ENCODE data around the gene CDRT4. TPM values are rescaled to one million over a fixed set of nuclear protein-coding genes. Genes with fewer than 3 reads are reported as not detected.

Gene CDRT4
- total RNA-seq, 2 experiments from 2014 or later, result 1.5 to 2.7 TPM

DNA sequence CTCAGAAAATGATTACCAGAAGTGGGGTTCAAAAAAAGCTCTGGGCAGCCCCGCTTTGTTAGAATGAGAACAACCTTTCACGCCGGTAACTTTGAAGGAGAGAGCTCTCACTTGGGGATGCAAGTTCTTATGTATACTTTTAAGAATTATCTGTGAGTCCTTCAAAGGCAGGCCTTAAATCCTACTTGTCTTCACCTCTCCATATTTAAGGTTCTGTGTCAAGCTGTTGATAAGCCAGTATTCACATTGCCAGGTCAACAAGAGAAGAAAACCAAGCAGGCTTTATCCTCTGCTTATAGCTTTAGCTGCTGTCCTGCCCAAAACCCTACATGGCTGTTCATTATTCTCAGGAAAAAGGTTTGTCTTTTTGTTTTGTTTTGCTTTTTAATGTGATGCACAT lies 42.9 kb downstream of the CDRT4 start:
- ChIA-PET POLR2A (no interaction called here), CTCF (no interaction called here)
- no peaks in the 10 kb centered on the region for H3K36me3 Mint-ChIP-seq (ENCODE audit: low read depth)
- no peak for DNase-seq
- H3K9me3 Mint-ChIP-seq, result no peaks in the 10 kb centered on the region
- H3K4me1 Mint-ChIP-seq, result no peaks in the 10 kb centered on the region
- H3K4me3 Mint-ChIP-seq, result no peak overlapping the region
- peaks cover 2% of the 10 kb centered on the region for H3K27me3 Mint-ChIP-seq
- H3K27ac Mint-ChIP-seq, result no peak overlapping the region

DNA sequence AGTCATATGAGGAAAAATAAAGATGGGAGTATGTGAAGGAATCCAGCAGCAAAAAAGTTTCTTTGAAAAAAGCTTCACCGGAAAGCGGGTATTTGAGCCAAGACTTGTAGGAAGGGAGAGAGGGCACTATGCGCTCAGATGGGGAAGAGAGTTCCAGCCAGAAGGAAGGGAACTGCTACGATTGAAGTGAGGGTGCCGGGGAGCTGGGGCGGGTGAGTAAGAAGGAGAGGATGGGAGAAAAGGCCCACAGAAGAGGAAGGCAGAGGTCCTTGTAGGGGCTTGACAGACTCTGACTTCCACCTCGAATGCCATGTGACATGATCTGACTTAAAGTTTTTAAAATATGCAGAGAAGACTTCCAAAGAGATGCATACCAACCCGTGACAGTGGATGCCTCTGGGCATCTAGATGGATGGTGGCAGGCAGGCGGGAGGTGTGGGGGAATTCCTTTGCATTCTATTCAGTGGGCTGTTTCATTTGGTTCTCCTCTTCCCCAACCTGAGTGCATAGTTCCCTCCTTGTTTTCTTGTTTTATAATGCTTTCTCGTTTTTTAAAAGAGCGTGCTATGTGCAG lies 44.9 kb downstream of the CDRT4 start:
- CTCF ChIA-PET, result interaction anchor here (0.7 kb wide), 1 partner anchor 264 kb away, joined by 3 read pairs; no protein-coding TSS in a partner anchor
- H3K4me3 Mint-ChIP-seq, result no peak overlapping the region

DNA sequence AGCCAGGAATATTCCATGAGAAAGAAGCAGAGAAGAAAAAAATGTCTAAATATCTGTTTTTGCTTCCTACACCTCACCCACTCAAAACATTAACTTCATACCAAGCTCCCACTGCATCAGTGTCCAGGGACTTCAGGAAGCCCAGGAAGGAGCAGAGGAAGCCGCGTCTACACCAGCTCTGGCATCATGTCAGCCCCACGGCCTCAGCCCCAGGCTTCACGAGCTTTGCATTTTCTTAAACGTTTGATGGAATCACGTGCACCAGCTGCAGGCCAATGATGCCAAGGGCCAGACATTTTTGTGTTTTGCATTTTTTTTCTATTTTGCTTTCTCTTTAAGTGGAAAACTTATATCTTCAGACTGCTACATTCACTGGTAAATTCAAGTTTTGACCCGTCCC lies 48.6 kb downstream of the CDRT4 start:
- peaks cover 2% of the 10 kb centered on the region for H3K27me3 Mint-ChIP-seq
- H3K4me3 Mint-ChIP-seq, result no peak overlapping the region
- H3K27ac Mint-ChIP-seq, result no peak overlapping the region
- CTCF ChIA-PET, result no interaction called here
- H3K36me3 Mint-ChIP-seq (ENCODE audit: low read depth), result no peaks in the 10 kb centered on the region
- DNase-seq, result no peak
- no peaks in the 10 kb centered on the region for H3K4me1 Mint-ChIP-seq
- no peaks in the 10 kb centered on the region for H3K9me3 Mint-ChIP-seq
- POLR2A ChIA-PET, result no interaction called here

More for the DNA sequence above, 44.9 kb downstream of the CDRT4 start:
- POLR2A ChIA-PET, result no interaction called here
- H3K9me3 Mint-ChIP-seq, result no peaks in the 10 kb centered on the region
- H3K36me3 Mint-ChIP-seq (ENCODE audit: low read depth), result no peaks in the 10 kb centered on the region
- peaks cover 2% of the 10 kb centered on the region for H3K27me3 Mint-ChIP-seq
- DNase-seq, result no peak
- no peaks in the 10 kb centered on the region for H3K4me1 Mint-ChIP-seq
- H3K27ac Mint-ChIP-seq, result no peak overlapping the region

DNA sequence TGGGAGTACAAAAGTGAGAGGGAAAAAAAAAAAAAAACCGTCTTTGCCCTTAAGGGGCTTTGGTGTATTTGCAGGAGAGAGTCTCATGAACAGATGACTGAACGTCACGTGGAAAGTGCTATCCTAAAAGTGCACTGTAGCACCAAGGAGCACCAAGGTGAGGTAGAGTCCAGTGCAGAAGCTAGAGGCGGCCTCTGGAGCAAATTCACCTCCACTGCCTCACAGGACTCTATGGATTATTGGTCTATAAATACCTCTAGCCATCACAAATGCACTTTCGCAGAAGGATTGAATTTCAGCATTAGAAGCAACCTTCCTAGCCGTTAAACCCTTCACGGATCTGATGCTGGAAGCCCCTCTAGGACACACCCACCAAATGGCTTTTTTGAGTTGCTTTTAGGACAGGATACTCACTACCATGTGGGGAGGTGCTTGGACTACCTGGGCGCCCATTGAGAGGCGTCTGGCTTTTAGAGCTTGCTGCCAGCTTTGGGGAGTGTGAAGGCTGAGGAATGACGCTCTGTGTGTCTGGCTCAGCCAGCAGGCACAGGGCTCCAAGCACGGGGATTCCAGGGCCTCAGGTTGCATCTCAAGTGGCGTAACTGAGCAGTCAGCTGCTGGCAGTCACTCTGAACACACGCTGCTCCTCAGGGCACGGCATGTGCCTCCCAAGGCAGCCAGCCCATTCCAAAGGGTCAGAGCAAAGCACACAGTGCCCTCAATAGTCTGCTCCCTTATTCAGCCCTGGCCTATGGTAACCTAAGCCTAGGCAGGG lies 52.7 kb downstream of the CDRT4 start:
- ChIA-PET CTCF (no interaction called here), POLR2A (no interaction called here)
- Mint-ChIP-seq H3K27ac (no peak overlapping the region), H3K9me3 (no peaks in the 10 kb centered on the region), H3K4me1 (peaks cover 4% of the 10 kb centered on the region), H3K36me3 (ENCODE audit: low read depth) (no peaks in the 10 kb centered on the region), H3K4me3 (no peak overlapping the region), H3K27me3 (no peaks in the 10 kb centered on the region)
- no peak for DNase-seq

DNA sequence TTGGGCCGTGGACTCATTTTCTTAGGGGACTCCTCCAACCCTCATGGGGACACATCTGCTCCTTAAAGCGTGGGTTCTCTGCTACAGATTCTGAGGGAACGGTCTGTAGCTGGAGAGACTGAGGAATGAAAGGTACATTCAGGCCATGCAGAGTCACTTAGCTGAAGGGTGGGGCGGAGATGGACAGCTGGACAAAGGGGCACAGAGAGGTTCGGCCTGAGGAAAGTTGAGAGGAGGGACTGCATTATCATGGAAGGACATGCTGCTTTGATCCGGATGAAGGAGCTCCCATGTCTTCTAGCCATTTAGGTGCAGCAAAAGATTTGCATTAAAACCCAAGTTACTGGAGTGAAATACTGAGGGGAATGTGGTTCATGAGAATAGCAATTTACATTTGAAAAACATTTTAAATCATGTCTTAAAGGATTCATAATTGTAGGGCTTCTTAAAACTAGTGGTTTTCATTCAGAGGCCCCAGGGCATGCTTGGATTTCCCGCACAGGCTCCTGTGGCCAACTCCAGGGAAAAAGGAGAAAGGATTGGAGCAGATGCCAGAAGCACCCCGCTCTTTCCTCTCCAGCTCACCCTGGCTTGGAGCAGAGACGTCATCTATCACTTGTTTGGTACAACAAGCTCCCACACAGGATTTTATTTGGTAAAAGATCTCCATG lies 54.2 kb downstream of the CDRT4 start:
- Mint-ChIP-seq H3K4me3 (no peak overlapping the region), H3K27ac (no peak overlapping the region), H3K9me3 (no peaks in the 10 kb centered on the region), H3K36me3 (ENCODE audit: low read depth) (no peaks in the 10 kb centered on the region), H3K4me1 (peaks cover 4% of the 10 kb centered on the region), H3K27me3 (no peaks in the 10 kb centered on the region)
- no peak for DNase-seq
- ChIA-PET POLR2A (no interaction called here), CTCF (no interaction called here)

DNA sequence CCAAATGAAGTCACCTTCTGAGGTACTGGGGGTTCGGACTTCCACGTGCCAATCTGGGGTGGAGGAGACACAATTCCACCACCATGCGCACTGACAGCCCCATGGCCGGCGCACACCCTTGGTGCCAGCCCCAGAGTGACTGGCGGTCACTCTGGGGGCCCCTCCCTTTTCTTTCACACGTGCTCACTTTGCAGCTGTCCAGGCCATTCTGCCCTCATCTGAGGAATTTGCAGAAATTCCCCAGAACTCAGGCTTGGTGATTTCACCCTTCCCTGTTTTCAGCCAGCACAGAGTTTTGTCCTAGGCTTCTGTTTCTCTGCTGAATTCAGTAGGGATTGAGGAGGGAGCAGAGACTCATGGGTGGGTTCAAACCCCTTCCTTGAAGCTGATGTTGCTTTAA lies 54.8 kb downstream of the CDRT4 start:
- DNase-seq, result no peak
- H3K27me3 Mint-ChIP-seq, result no peaks in the 10 kb centered on the region
- H3K36me3 Mint-ChIP-seq (ENCODE audit: low read depth), result no peaks in the 10 kb centered on the region
- ChIA-PET POLR2A (no interaction called here), CTCF (no interaction called here)
- peaks cover 4% of the 10 kb centered on the region for H3K4me1 Mint-ChIP-seq
- no peak overlapping the region for H3K4me3 Mint-ChIP-seq
- H3K9me3 Mint-ChIP-seq, result no peaks in the 10 kb centered on the region
- H3K27ac Mint-ChIP-seq, result no peak overlapping the region

DNA sequence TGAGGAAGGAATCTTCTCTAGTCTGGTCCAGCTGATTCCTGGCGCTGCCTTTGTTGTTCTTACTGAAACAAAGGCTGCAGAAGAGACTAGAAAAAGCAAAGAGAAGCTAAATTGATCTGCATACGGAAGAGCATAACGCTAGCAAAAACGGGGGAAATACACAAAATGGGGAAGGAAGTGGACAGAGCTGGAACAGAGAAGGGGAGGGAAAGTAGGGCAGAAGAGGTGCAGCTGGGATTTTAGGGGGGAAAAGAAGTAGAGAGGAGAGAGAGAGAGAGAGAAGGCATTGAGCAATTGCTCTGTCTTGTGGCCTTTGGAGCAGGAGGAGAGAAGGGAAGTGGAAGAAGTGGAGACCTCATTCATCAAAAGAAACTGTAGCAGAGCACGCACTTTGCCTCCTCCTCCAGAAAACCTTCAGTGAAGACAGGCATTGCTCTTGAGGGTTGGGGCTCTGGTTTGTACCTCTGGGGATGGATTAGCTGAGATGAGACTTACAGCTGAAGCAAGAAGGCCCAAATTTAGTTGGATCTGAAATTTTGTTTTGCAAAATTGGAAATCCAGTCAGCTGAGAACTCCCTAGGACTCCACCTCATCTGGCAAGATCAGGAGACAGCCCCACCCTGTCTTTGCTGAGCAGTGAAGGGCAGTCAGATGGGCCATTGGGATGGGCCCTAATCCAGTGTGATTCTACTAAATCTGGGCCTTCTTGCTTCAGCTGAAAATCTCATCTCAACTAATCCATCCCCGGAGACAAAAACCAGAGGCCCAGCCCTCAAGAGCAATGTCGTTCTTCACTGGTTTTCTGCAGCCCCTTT lies 55.8 kb downstream of the CDRT4 start:
- ChIA-PET CTCF (interaction anchor here (0.7 kb wide), 1 partner anchor 29 kb away, joined by 5 read pairs; no protein-coding TSS in a partner anchor), POLR2A (no interaction called here)
- Mint-ChIP-seq H3K36me3 (ENCODE audit: low read depth) (no peaks in the 10 kb centered on the region), H3K4me1 (peaks cover 4% of the 10 kb centered on the region), H3K27ac (no peak overlapping the region), H3K9me3 (no peaks in the 10 kb centered on the region), H3K4me3 (no peak overlapping the region), H3K27me3 (no peaks in the 10 kb centered on the region)
- no peak for DNase-seq

DNA sequence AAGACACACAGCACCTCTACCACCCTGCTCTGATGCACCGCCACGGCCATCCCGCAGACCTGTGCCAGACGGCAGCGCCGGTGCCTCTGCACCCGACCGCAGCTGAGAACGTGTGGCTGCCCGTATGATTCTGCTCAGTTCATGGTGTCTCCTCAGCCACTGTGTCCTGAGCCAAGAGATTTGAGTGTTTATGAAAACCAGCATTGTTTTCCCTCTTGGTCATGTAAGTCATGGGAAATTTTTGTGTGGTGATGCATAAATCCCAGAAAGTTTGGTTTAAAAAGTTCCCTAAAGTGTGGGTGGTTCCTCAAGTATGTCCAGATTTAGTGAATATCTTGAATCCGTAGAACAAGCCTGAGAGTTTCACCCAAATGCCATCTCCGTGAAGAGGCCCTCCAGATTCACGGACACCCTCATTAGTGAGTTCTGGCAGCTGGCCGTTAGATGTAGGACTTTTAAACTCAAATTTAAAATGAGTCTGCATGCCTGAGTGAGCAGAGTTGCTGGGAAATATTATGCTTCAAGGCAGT lies 57.6 kb downstream of the CDRT4 start:
- DNase-seq, result no peak
- ChIA-PET CTCF (no interaction called here), POLR2A (no interaction called here)
- Mint-ChIP-seq H3K36me3 (ENCODE audit: low read depth) (no peaks in the 10 kb centered on the region), H3K27me3 (no peaks in the 10 kb centered on the region), H3K4me1 (peaks cover 4% of the 10 kb centered on the region), H3K9me3 (no peaks in the 10 kb centered on the region), H3K4me3 (no peak overlapping the region), H3K27ac (no peak overlapping the region)

DNA sequence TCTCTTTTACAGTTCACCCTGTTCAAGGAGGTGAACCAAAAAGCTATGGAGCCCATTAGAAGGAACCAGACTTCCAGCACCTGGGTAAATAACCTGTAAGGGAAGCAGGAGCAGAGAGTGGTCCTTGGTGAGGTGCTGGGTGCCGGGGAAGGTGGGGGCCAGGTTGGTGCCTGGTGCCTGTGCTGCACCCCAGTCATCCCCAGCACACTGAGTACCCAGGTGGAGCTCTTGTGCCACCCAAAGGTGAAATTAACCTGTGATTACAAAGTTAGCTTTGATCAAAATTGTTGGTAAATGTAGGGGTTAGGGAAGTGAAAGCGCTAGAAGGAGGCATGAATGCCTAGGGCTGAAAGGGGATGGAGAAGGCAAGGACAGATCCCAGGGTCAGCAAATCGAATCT lies 58.6 kb downstream of the CDRT4 start:
- POLR2A ChIA-PET, result no interaction called here
- Mint-ChIP-seq H3K27ac (no peak overlapping the region), H3K4me1 (peaks cover 4% of the 10 kb centered on the region), H3K36me3 (ENCODE audit: low read depth) (no peaks in the 10 kb centered on the region), H3K4me3 (no peak overlapping the region), H3K27me3 (no peaks in the 10 kb centered on the region), H3K9me3 (no peaks in the 10 kb centered on the region)
- DNase-seq, result no peak
- CTCF ChIA-PET, result no interaction called here

DNA sequence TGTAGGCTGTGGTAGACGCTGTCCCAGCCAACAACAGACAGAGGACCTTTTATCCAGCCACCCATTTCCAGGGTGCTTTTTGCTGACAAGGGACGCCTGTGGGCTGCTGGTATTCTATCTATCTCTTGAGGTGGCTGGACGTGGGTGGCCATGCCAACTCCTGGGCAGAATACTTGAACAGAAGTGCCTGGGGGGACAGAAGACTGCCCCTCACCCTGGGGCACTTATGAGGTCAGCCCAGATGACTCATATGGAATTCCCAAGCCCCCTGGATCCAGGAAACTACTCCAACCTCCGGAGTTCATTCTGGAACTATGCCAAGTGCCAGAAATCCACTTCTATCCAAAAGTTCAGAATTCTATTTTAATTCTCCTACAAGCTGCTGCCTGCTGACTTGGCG lies 61.3 kb downstream of the CDRT4 start:
- POLR2A ChIA-PET, result no interaction called here
- H3K27me3 Mint-ChIP-seq, result no peaks in the 10 kb centered on the region
- H3K4me1 Mint-ChIP-seq, result no peaks in the 10 kb centered on the region
- no peak overlapping the region for H3K27ac Mint-ChIP-seq
- no peak overlapping the region for H3K4me3 Mint-ChIP-seq
- no peaks in the 10 kb centered on the region for H3K9me3 Mint-ChIP-seq
- H3K36me3 Mint-ChIP-seq (ENCODE audit: low read depth), result no peaks in the 10 kb centered on the region
- DNase-seq, result no peak
- CTCF ChIA-PET, result no interaction called here

DNA sequence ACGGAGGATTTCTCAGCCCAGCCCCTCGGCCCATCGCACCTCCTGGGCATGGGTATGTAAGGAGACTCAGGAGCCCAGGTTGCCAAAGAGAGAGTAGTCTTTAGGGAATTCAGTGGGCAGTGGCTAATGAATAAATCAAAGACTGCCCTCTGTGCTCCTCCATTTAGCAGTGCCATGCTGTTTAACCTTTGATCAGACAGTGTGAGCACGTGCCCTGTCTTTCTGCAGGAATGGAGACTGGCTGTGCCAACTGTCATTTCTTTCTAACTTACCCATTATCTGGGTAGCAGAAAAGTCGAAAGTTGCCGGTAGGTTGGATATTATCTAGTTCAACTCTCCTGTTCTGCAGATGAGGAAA lies 62.4 kb downstream of the CDRT4 start:
- Mint-ChIP-seq H3K4me1 (no peaks in the 10 kb centered on the region), H3K4me3 (no peak overlapping the region), H3K27ac (no peak overlapping the region), H3K27me3 (no peaks in the 10 kb centered on the region), H3K9me3 (no peaks in the 10 kb centered on the region), H3K36me3 (ENCODE audit: low read depth) (no peaks in the 10 kb centered on the region)
- DNase-seq, result no peak
- CTCF ChIA-PET, result no interaction called here
- POLR2A ChIA-PET, result no interaction called here

DNA sequence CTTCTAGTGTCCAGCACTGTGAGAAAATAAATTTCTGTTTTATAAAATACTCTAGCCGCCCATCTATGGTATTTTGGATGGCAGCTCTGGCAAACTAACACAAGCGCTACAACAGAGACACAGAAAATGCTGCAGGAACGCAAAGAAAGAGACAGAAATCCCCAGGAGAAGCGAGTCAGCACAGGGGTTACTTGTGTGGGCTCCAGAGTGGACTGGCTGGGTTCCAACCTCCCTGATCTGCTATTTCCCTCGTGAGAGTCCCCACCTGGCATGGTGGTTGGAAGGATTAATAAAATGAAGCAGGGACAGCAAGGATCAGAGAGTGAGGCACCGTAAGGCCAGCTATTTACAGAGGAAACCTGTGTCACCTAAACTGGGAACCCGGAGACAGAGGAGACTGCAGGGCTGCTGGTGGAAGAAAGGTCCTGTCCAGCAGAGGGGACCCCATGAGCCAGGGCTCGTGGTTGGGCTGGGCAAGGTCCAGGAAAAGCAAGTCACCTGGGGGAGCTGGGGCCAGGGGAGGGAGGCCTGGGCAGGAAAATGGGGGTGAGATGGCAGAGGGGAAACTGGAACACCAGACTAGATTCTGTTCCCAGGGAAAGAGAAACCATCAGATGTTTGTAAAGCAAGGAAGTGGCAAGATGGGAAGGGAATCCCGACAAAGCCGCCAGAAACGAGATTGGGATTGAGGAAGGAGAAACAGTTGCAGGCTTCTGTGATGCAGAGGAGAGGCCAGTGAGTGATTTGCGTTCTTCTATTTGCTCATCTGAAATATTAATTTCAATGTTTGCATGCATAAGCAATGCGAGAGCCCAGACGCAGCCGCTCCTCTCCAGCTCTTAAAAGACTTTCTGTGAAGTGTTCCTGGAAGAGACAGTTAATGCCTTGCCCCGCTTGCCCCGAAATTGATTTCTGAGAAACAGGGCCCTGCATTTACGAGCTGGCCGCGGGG lies 63.0 kb downstream of the CDRT4 start:
- Mint-ChIP-seq H3K4me3 (no peak overlapping the region), H3K4me1 (no peaks in the 10 kb centered on the region), H3K9me3 (no peaks in the 10 kb centered on the region), H3K36me3 (ENCODE audit: low read depth) (no peaks in the 10 kb centered on the region), H3K27me3 (no peaks in the 10 kb centered on the region), H3K27ac (peak overlapping the region; percentile 37)
- ChIA-PET CTCF (no interaction called here), POLR2A (no interaction called here)
- no peak for DNase-seq

Data from activated CD4-positive, alpha-beta T cell treated with anti-CD3 and anti-CD28 coated beads, Interleukin-2, amount 10 ng/mL, durations not matched to agents 7 days and 5 days (primary cell).